Measurements from ENCODE around the gene ARHGAP33. TPM values are rescaled to one million over a fixed set of nuclear protein-coding genes. Genes with fewer than 3 reads are reported as not detected.

The ARHGAP33 gene
- polyA plus RNA-seq, 1 of the 3 experiments (the other 2 are of a cell fraction), result 7.8 TPM

- TF ChIP-seq REST (IDR thresholded peaks at IDR 0.05; ENCODE audit: low read depth, low read length), result no peak
- no peak for TF ChIP-seq USF1 (IDR thresholded peaks at IDR 0.05; ENCODE audit: borderline replicate concordance, low read depth)
- no peak for TF ChIP-seq IRF3 (IDR thresholded peaks at IDR 0.05; ENCODE audit: low read depth, low read length)
- no peak for TF ChIP-seq CHD2 (IDR thresholded peaks at IDR 0.05; ENCODE audit: low read length, partially characterized antibody)
Measured at GRCh38 chr19:35752746-35753350, 22.5 kb upstream of the ARHGAP33 start (continued).

GRCh38 chr19:35753634-35754369 is 21.6 kb upstream of the ARHGAP33 start:
- H3K27me3 ChIP-seq (ENCODE audit: insufficient read depth), result no peaks in the 10 kb centered on the region
- H4K20me1 ChIP-seq (ENCODE audit: insufficient read depth), result no peaks in the 10 kb centered on the region; the same call in 1 of the 2 replicates
- POLR2A ChIA-PET, result no interaction called here
- CTCF ChIA-PET, result no interaction called here
- no peak overlapping the region for H3K4me3 ChIP-seq (ENCODE audit: low read depth in 2 of 2, low read length in 1 of 2)
- TF ChIP-seq POLR2AphosphoS5 (IDR thresholded peaks at IDR 0.05; ENCODE audit: low read depth, low read length) (no peak), NRF1 (IDR thresholded peaks at IDR 0.05; ENCODE audit: low read depth, low read length) (no peak), CTCF (IDR thresholded peaks at IDR 0.05) (no peak), MEF2A (IDR thresholded peaks at IDR 0.05; ENCODE audit: borderline replicate concordance, low read depth) (no peak), GATA2 (CRISPR knock-in tag; IDR thresholded peaks at IDR 0.05) (no peak)
- 96% methylated on average over 11 of the region's 20 CpGs for WGBS (ENCODE audit: low lambda C conversion rate)
- no peaks in the 10 kb centered on the region for H3K9me3 ChIP-seq
- peaks cover 5 to 32% of the 10 kb centered on the region in 2 experiments for H3K36me3 ChIP-seq (replicated peaks in 1 of 2; ENCODE audit: control insufficient read depth in 1 of 2, insufficient read depth in 2 of 2, low read length in 1 of 2)
- no peaks in the 10 kb centered on the region for H3K9me2 ChIP-seq
- H3K27ac ChIP-seq (ENCODE audit: low read depth in 2 of 2, low read length in 1 of 2), result no peak overlapping the region
- peaks cover 10 to 15% of the 10 kb centered on the region in 2 experiments; a peak in 3 of 4 replicates for H3K4me1 ChIP-seq (ENCODE audit: control insufficient read depth in 1 of 2, insufficient read depth in 2 of 2, low read depth in 1 of 2, low read length in 1 of 2)
- DNase-seq, result no peak
- peaks cover 29% of the 10 kb centered on the region for H3K79me2 ChIP-seq (ENCODE audit: insufficient read depth)
- no peak overlapping the region for H2AFZ ChIP-seq (ENCODE audit: low read depth)
- no peak overlapping the region for H3K4me2 ChIP-seq
- peaks cover 10% of the 10 kb centered on the region for H3F3A ChIP-seq (replicated peaks; ENCODE audit: insufficient read depth)
- no peak overlapping the region for H3K9ac ChIP-seq
